D721Med (cell line): ENCODE results near the gene VIM.

Source experiments
- DNase-seq: peaks from one replicate; pipeline ENCODE4 v3.0.0; 2011; ENCODE audit warnings: low spot score; ENCODE audit not compliant: insufficient read length
- FAIRE-seq: peaks from 2 replicates; lab custom pipeline; 2011; peaks lifted over from hg19 to GRCh38; lab: Jason Lieb, UNC
- TF ChIP-seq, protein P1 (sequence below): IDR thresholded peaks from 2 replicates; pipeline ENCODE4 v1.5.1; 2012; ENCODE audit warnings: mild to moderate bottlenecking, control low read depth; ENCODE audit not compliant: insufficient read depth; ENCODE audit errors: missing control alignments

The VIM gene

DNA sequence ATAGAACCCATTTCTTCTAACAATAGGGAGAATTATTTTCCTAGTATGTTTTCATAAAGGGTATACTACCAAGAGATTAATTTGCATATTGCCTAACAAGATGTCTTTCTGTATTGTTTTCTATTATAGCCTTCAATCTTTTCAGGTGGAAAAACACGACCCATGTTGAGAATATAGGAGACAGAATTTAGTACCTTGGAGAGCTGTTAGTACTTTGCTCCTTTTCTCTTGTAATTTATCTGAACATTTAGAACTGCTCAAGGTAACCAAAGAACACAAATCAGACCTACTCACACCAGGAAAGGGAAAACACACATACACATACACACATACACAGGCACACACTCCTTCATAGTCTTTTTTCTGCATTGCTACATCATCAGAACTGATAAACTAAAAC is 18.7 kb upstream of the VIM start:
- TF ChIP-seq, protein P1, sequence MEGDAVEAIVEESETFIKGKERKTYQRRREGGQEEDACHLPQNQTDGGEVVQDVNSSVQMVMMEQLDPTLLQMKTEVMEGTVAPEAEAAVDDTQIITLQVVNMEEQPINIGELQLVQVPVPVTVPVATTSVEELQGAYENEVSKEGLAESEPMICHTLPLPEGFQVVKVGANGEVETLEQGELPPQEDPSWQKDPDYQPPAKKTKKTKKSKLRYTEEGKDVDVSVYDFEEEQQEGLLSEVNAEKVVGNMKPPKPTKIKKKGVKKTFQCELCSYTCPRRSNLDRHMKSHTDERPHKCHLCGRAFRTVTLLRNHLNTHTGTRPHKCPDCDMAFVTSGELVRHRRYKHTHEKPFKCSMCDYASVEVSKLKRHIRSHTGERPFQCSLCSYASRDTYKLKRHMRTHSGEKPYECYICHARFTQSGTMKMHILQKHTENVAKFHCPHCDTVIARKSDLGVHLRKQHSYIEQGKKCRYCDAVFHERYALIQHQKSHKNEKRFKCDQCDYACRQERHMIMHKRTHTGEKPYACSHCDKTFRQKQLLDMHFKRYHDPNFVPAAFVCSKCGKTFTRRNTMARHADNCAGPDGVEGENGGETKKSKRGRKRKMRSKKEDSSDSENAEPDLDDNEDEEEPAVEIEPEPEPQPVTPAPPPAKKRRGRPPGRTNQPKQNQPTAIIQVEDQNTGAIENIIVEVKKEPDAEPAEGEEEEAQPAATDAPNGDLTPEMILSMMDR: no peak
- no peak for FAIRE-seq
- DNase-seq: no peak

DNA sequence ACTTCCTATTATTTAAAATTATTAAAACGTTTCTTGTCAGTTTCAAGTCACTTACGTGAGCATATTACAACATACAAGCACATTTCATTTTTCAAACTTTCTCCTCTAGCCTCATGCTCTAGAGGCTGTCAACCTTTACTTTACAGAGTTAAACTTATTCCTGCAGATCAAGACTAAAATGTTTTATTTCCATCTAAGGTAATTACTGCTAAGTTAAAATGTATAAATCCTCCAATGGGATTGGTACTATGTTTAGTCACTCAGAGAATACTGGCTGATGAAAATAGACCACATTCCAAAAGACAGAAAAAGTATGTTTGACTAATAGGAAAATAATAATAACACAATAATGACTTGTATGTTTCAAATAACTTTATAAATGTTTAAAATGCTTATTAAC is 18.2 kb upstream of the VIM start:
- DNase-seq: no peak
- TF ChIP-seq, protein P1: no peak
- FAIRE-seq: no peak

DNA sequence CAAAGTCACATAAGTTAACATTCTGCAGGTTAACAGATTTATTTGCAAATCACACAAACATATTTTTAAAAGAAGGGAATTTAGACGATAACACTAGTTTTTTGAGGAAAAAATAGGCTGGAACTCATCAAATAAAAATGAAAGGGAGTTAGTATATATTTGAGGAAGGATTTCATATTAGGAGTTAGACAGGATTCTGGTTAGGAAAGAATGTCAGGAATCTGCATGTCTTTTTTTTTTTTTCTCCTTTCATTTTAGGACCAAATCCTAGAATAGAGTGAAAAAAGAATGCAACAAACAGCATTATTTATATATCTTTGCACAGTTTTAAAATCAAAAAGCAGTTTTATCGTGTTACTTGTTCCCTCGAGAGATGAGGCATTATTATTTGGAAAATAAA is 17.7 kb upstream of the VIM start:
- FAIRE-seq: no peak
- TF ChIP-seq, protein P1: no peak
- DNase-seq: no peak

DNA sequence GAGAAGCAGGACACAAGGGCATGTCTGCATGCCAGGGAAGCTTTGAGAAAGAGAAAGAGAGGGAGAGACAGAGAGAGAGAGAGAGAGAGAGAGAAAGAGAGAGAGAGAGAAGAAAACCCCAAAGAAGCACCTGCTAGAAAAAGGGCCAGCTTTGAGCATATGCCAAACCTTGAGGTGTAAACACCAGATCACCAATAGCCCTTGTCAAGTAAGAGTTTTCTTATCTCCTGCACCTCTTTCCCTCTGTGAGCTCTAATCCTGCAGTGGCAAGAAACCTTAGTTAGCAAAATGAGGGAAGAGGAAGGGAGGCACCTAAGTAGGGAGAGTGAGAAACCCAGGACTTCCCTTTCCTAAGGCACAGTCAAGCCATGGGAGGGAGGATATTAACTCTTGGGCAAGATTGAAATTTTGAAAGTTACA is 15.2 kb upstream of the VIM start:
- TF ChIP-seq, protein P1: no peak
- DNase-seq (no peak), FAIRE-seq (no peak)

DNA sequence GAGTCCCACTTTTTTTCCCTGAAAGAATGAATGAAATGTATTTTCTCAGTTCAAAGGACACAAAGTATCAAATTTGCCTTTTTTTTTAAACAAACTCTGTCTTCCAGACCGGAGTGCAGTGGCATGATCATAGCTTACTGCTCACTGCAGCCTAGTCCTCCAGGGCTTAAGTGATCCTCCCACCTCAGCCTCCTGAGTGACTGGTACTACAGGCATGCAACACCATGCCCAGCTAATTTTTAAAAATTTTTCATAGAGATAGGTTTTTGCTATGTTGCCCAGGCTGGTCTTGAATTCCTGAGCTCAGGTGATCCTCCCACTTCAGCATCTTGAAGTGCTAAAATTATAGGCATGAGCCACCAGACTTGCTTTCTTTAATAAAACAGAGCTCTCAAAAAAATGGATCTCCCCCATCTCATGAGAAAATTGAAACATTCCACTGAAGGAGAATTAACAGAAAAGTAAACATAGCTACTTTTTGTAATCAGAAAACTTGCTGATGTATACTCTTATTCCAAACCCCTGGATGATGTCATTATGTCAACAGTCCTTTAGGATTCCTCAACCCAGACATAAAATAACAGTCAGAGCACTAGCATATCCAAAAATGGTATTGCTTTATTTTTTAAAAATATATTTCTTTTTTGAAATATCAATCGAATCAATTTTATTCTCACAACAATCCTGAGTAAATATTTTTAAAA is 14.2 kb upstream of the VIM start:
- TF ChIP-seq, protein P1: no peak
- FAIRE-seq: no peak

DNA sequence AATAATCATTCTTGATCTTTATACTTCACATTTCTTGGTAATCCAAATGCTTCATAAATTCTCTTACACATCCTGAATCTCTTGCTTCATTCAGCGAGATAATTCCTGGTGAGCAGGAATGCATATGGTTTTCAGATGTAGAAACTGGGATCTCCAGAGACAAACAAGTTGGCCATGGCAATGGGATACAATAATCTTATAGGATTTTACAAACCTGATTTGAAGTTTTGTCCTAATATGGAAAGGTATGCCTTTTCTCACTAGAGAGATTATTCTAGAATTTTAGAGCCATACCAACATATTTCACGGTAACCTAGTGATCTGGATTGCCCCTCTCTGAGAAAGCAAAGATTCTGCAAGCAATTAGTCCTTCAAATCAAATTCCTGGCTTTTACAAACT is 13.5 kb upstream of the VIM start:
- DNase-seq (no peak), FAIRE-seq (no peak)

More for the DNA sequence above, 14.2 kb upstream of the VIM start:
- DNase-seq: no peak

More for the DNA sequence above, 13.5 kb upstream of the VIM start:
- TF ChIP-seq, protein P1: no peak
